T-helper 17 cell (primary cell): ENCODE measurements around the gene STRA6. TPM values are rescaled to one million over a fixed set of nuclear protein-coding genes. Genes with fewer than 3 reads are reported as not detected.

Source experiments
- ATAC-seq: fragments of 150-1000 bp; cut with Tn5 transposase; 2 replicates; pipeline ENCODE4 v1.10.0; 2021; ENCODE audit warnings: mild to moderate bottlenecking, moderate library complexity
- DNase-seq, 3 donors: peaks; one replicate each; pipeline versions ENCODE4 v3.0.0 to v3.0.0-alpha.2; 2020 to 2021
- H3K9me3 ChIP-seq: one replicate; pipeline ENCODE4 v1.7.0; 2013; ENCODE audit warnings: low read length, mild to moderate bottlenecking; ENCODE audit not compliant: control insufficient read depth, poor library complexity, severe bottlenecking
- H3K27ac Mint-ChIP-seq: one replicate; pipeline ENCODE4 v1.8.0; 2022; ENCODE audit warnings: mild to moderate bottlenecking, moderate library complexity, mixed read lengths
- H3K27me3 Mint-ChIP-seq: one replicate; pipeline ENCODE4 v1.8.0; 2022; ENCODE audit warnings: mixed read lengths
- H3K36me3 Mint-ChIP-seq: one replicate; pipeline ENCODE4 v1.8.0; 2022; ENCODE audit warnings: low read depth, mixed read lengths
- H3K4me1 Mint-ChIP-seq: one replicate; pipeline ENCODE4 v1.8.0; 2022; ENCODE audit warnings: mild to moderate bottlenecking, mixed read lengths
- H3K4me3 Mint-ChIP-seq: one replicate; pipeline ENCODE4 v1.8.0; 2022; ENCODE audit warnings: mild to moderate bottlenecking, moderate library complexity, mixed read lengths
- total RNA-seq, 4 donors: library from RNA in 2 of 4; stranded (reverse) in 2 of 4; gene quantifications; one replicate each; pipeline ENCODE4 v1.2.3 and lab custom pipeline; 2022 to 2026

Gene STRA6
- total RNA-seq, 2 donors from 2014 or later: not detected

DNA sequence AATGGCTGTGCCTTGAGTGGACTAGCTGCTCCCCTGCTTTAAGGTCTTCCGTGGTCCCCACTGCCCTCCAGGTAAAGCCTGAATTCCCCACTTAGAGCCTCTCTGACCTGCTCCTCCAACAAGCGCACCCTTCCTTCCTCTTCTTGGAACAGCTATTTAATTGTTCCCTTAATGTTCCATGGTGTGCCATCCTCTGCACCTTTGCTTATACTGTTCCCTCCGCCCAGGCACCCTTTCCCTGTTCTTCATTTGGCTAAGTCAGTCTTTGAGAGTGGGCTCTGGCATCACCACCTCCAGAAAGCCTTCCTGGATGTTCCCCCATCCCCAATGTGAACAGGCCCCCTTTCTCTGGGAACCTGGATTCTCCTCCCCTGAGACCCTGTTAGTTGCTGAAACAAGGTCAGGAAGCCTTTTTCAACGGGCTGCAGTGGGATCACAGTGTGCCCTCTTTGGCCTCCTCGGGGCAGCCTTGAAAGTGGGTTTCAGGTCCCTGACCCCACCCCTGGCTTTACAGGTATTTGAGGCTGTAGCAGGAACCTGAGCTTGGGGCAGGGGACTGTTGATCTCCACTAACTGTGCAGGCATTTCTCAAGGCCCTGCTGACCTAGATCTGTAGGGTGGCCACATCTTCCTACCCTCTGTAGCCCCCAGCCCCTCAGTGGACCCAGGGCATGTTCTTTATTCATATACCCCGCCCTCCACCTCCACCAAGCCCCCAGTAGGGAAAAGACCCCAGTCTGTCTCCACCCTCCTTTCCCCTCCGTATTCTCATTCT is 24.1 kb downstream of the STRA6 start:
- H3K4me3 Mint-ChIP-seq: no peak overlapping the region
- DNase-seq (no peak), ATAC-seq (no peak)
- no peaks in the 10 kb centered on the region for H3K36me3 Mint-ChIP-seq
- H3K27me3 Mint-ChIP-seq: peaks cover 58% of the 10 kb centered on the region
- no peaks in the 10 kb centered on the region for H3K9me3 ChIP-seq
- peaks cover 6% of the 10 kb centered on the region for H3K4me1 Mint-ChIP-seq
- H3K27ac Mint-ChIP-seq: no peak overlapping the region

DNA sequence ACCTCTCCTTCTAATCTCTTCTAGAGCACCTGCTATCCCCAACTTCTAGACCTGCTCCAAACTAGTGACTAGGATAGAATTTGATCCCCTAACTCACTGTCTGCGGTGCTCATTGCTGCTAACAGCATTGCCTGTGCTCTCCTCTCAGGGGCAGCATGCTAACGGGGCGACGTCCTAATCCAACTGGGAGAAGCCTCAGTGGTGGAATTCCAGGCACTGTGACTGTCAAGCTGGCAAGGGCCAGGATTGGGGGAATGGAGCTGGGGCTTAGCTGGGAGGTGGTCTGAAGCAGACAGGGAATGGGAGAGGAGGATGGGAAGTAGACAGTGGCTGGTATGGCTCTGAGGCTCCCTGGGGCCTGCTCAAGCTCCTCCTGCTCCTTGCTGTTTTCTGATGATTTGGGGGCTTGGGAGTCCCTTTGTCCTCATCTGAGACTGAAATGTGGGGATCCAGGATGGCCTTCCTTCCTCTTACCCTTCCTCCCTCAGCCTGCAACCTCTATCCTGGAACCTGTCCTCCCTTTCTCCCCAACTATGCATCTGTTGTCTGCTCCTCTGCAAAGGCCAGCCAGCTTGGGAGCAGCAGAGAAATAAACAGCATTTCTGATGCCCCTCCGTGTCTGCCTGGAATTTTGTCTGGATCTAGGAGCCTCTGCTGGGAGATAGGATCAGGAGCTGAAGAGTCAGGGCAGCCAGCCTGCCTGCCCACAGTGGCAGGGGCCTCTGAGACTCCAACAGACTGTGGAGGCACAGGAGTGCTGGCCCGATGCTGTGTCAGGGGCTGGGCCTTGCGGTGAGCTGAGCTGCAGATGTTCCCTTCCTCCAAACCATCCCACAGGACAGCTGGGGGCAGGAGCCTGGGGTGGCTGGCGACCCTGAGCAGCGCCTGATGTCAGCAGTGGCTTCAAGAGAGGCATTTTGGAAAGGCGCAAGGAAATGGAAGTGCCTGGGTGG is 26.0 kb downstream of the STRA6 start:
- H3K4me3 Mint-ChIP-seq: no peak overlapping the region
- no peaks in the 10 kb centered on the region for H3K36me3 Mint-ChIP-seq
- peaks cover 10% of the 10 kb centered on the region for H3K4me1 Mint-ChIP-seq
- no peak for ATAC-seq
- H3K27ac Mint-ChIP-seq: peak overlapping the region; percentile 62
- H3K27me3 Mint-ChIP-seq: peaks cover 51% of the 10 kb centered on the region
- DNase-seq: no peak
- H3K9me3 ChIP-seq: no peaks in the 10 kb centered on the region

DNA sequence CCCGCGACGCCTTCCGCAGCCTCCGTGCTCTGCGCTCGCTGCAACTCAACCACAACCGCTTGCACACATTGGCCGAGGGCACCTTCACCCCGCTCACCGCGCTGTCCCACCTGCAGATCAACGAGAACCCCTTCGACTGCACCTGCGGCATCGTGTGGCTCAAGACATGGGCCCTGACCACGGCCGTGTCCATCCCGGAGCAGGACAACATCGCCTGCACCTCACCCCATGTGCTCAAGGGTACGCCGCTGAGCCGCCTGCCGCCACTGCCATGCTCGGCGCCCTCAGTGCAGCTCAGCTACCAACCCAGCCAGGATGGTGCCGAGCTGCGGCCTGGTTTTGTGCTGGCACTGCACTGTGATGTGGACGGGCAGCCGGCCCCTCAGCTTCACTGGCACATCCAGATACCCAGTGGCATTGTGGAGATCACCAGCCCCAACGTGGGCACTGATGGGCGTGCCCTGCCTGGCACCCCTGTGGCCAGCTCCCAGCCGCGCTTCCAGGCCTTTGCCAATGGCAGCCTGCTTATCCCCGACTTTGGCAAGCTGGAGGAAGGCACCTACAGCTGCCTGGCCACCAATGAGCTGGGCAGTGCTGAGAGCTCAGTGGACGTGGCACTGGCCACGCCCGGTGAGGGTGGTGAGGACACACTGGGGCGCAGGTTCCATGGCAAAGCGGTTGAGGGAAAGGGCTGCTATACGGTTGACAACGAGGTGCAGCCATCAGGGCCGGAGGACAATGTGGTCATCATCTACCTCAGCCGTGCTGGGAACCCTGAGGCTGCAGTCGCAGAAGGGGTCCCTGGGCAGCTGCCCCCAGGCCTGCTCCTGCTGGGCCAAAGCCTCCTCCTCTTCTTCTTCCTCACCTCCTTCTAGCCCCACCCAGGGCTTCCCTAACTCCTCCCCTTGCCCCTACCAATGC is 27.1 kb downstream of the STRA6 start:
- H3K4me1 Mint-ChIP-seq: peaks cover 10% of the 10 kb centered on the region
- ATAC-seq: no peak
- H3K9me3 ChIP-seq: no peaks in the 10 kb centered on the region
- peak overlapping the region; percentile 62 for H3K27ac Mint-ChIP-seq
- DNase-seq: no peak
- no peak overlapping the region for H3K4me3 Mint-ChIP-seq
- H3K27me3 Mint-ChIP-seq: peaks cover 45% of the 10 kb centered on the region
- H3K36me3 Mint-ChIP-seq: no peaks in the 10 kb centered on the region

DNA sequence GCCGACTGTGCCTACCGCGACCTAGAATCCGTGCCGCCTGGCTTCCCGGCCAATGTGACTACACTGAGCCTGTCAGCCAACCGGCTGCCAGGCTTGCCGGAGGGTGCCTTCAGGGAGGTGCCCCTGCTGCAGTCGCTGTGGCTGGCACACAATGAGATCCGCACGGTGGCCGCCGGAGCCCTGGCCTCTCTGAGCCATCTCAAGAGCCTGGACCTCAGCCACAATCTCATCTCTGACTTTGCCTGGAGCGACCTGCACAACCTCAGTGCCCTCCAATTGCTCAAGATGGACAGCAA is 27.7 kb downstream of the STRA6 start:
- ATAC-seq: no peak
- no peaks in the 10 kb centered on the region for H3K9me3 ChIP-seq
- no peak overlapping the region for H3K4me3 Mint-ChIP-seq
- H3K27ac Mint-ChIP-seq: no peak overlapping the region
- H3K4me1 Mint-ChIP-seq: peaks cover 10% of the 10 kb centered on the region
- peaks cover 45% of the 10 kb centered on the region for H3K27me3 Mint-ChIP-seq
- no peak for DNase-seq
- no peaks in the 10 kb centered on the region for H3K36me3 Mint-ChIP-seq

DNA sequence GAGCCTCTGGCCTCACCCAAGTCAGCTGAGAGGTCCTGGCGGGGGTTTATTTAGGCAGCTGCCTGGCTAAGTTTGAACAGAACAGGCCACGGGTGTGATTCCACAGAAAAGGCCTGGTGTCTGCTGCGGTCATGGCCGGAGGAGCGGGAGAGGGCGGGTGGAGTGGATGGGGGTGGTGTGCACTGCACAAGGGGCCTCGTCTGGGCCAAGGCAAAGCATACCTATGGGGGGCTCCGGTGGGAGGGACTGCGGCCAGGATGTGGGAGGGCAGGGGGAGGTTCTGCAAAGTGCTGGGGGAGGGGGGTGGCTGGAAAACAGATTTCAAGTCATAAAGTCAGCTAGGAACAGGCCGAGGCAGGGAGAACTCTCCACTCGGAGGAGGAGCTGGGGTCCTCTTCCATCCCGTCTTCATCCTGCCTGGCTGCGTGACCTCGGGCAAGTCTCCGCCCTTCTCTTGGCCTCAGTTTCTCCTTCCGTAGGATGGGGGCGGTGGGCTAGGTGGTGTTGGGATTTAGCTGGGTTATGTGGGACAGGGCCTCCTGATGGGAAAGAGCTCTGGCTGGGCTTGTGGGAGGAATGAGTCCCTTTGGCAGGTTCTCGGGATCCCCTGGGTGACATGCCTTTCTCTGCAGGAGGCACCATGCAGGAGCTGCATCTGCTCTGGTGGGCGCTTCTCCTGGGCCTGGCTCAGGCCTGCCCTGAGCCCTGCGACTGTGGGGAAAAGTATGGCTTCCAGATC is 28.2 kb downstream of the STRA6 start:
- H3K27me3 Mint-ChIP-seq: peaks cover 45% of the 10 kb centered on the region
- H3K27ac Mint-ChIP-seq: no peak overlapping the region
- H3K36me3 Mint-ChIP-seq: no peaks in the 10 kb centered on the region
- H3K4me1 Mint-ChIP-seq: peaks cover 10% of the 10 kb centered on the region
- H3K4me3 Mint-ChIP-seq: no peak overlapping the region
- H3K9me3 ChIP-seq: no peaks in the 10 kb centered on the region
- DNase-seq (no peak), ATAC-seq (no peak)

DNA sequence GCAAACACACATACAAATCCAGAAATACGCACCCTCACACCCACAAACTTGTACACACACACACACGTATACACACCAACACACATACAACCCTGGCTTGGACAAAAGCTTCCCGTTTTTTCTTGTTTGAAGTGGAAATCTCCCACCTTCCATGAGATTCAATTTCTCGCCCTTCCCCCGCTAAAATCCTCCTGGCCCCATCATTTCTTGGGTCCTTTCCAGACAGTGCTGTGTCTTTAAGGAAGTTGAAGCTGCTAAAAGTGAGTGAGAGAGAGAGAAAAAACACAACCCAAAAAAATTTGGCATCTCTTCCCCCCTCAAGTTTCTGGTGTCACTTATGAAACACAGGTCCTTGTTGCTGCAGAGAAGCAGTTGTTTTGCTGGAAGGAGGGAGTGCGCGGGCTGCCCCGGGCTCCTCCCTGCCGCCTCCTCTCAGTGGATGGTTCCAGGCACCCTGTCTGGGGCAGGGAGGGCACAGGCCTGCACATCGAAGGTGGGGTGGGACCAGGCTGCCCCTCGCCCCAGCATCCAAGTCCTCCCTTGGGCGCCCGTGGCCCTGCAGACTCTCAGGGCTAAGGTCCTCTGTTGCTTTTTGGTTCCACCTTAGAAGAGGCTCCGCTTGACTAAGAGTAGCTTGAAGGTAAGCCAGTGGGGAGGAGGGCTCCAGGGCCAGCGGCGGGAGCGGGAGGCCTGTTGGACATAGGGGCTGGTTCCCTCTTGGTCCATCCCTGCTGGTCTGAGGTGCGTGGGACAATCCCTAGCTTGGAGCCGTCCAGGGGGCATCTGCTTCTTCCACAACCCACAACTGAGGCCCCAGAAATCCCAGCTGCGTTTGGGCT is 29.0 kb downstream of the STRA6 start, which contains the start of gene ISLR:
ISLR (plus strand) TSS at position 331 of the 839 bp plus-strand sequence. CDS start 1,149 bp downstream, outside the sequence.
- ATAC-seq (no peak), DNase-seq (no peak)
- no peaks in the 10 kb centered on the region for H3K9me3 ChIP-seq
- Mint-ChIP-seq H3K36me3 (no peaks in the 10 kb centered on the region), H3K27me3 (peaks cover 45% of the 10 kb centered on the region), H3K4me3 (no peak within 1 kb of the TSS), H3K27ac (no peak within 1 kb of the TSS), H3K4me1 (peaks cover 6% of the 10 kb centered on the region)

DNA sequence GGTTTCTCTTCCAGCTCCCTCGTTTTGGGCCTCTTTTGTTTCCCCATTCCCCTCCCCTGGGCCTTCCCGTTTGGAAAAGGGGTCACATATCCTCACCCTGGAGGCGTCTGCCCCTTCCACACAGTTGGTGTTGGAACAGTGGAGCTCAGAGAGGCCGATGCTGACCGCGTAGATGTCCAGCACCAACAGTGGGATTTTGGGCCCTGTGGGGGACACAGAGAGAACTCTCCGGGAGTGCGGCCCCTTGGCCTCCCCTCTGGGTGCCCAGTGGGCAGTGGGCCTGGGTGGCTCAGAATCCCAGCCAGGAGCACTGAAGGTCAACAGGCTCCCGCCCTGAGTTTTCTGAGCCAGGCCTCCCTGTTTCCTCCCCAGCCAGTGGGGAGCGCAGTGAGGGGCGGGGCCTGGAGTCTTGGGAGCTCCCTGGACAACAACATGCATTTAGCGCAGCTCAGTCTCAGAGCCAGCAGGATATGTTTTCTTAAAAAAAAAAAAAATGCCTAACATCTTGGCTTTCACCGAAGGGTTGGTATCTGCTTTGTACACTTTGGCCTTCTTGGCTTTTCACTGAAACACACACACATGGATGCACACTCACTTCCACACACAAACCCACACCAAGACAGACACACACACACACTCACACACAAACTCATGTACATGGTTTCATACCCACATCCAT is 29.7 kb downstream of the STRA6 start:
- Mint-ChIP-seq H3K4me3 (no peak overlapping the region), H3K27ac (no peak overlapping the region), H3K27me3 (peaks cover 46% of the 10 kb centered on the region), H3K36me3 (no peaks in the 10 kb centered on the region), H3K4me1 (peaks cover 6% of the 10 kb centered on the region)
- ATAC-seq (no peak), DNase-seq (no peak)
- H3K9me3 ChIP-seq: no peaks in the 10 kb centered on the region

DNA sequence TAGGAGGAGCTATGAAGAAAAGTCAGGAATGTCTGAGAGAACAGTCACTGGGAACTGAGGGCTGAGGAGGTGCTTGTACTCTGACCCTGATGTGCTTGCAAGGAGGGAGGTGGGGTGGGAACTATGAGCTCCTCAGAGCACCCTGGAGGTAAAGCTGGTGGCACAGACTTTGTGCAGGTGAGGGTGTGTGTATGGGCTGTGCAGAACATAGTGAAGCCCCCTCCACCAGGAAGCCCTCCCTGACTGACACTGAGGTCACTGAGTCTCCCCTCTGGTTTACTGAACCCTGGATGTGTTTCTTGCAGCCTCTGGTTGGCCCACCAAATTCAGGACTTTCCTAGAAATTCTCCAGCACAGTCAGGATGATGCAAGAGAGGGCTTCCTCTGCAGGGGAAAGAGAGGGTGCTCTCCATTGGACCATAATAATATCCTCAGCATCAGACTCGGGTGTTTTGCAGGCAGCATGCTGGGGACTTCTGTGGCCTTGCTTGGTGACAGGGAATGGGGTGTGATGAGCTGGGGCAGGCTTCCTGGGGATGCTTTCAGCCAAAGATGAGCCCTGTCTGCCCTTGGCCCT is 30.5 kb downstream of the STRA6 start:
- DNase-seq: no peak
- Mint-ChIP-seq H3K27me3 (peaks cover 42% of the 10 kb centered on the region), H3K27ac (no peak overlapping the region), H3K4me3 (no peak overlapping the region), H3K4me1 (peaks cover 5% of the 10 kb centered on the region), H3K36me3 (no peaks in the 10 kb centered on the region)
- no peak for ATAC-seq
- no peaks in the 10 kb centered on the region for H3K9me3 ChIP-seq

DNA sequence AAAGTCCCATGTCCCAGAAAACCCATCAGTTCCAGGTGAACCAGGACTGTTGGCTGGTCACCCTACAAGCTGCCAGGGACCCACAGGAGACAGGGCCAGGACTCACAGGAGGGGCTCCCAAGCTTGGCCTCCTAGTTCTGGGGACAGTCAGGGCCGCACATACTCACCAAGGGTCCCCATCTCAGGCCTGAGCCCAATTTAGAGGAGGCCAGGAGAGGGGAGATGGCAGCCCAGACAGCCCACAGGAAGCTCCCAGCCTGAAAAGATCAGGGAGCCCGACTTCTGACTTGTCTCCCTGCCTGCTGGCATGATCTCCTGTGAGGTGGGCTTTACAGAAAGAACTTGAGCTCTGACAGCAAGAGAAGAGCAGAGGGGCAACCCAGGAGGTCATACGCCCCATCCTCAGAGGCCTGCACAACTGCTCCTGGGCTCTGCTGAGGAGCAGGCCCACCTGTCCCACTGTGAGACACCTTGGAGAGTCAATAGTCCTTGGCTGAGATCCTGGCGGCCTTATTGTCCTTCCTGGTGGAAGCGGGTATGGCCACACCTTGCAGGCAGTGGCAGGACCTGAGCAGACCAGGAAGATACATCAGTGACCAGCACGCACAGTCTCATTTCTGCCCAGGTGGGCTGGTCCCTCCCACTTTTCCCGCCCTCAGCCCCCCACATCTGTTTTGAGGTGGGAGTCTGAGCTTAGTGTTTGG is 31.6 kb downstream of the STRA6 start:
- no peak overlapping the region for H3K27ac Mint-ChIP-seq
- no peaks in the 10 kb centered on the region for H3K9me3 ChIP-seq
- H3K4me1 Mint-ChIP-seq: peaks cover 4% of the 10 kb centered on the region
- ATAC-seq: no peak
- H3K36me3 Mint-ChIP-seq: no peaks in the 10 kb centered on the region
- DNase-seq: no peak
- no peak overlapping the region for H3K4me3 Mint-ChIP-seq
- H3K27me3 Mint-ChIP-seq: peaks cover 34% of the 10 kb centered on the region

DNA sequence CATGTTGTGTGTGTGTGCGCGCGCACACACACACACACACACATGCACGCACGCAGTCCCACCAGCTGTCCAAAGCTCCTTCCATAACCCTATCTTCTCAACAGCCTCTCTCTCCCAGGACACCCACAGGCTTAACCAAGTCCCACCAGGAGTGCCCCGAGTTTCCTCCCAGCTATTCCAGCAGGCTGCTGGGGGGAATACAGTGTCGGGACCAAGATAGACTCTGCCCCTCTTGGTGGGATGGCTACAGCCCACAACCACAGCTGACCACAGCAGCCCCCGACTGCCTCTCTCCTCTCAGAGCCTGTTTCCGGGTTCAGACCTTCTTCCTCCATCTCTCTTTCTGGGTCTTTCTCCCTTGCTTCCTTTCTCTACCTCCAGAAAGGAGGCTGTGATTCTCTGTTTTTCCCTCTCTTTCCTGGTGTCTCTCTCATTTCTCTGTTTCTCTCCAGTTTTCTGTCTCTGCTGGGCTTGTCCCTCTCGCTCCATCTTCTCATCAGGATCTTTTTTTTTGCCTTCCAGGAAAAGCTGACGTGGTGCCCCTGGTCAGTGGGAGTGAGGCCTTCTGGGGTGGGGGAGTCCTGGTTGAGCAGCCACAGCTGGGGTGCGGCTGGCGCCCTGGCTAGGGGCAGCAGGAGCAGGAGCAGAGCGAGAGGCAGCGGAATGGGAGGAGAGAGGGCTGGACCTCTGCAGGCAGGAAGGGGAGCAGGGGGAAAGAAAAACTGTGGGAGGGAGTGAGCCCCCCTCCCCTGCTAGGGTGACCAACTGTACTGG is 32.3 kb downstream of the STRA6 start:
- DNase-seq (no peak), ATAC-seq (no peak)
- Mint-ChIP-seq H3K27ac (no peak overlapping the region), H3K36me3 (no peaks in the 10 kb centered on the region), H3K27me3 (peaks cover 35% of the 10 kb centered on the region), H3K4me1 (peaks cover 4% of the 10 kb centered on the region), H3K4me3 (no peak overlapping the region)
- no peaks in the 10 kb centered on the region for H3K9me3 ChIP-seq
